C4-2B (cell line): ENCODE measurements around the gene RO60.

Experiments
- H3K27ac ChIP-seq: fragments of 450-650 bp; 2 replicates; pipeline ENCODE4 v1.5.1; 2017
- ZFX ChIP-seq: fragments of 450-650 bp; IDR thresholded peaks from 2 replicates; pipeline ENCODE4 v1.6.1; 2017
- TF ChIP-seq, protein P1 (sequence below): fragments of 450-650 bp; conservative IDR thresholded peaks from 2 replicates; pipeline ENCODE4 v1.5.1; 2017; ENCODE audit warnings: mild to moderate bottlenecking

The RO60 gene

DNA sequence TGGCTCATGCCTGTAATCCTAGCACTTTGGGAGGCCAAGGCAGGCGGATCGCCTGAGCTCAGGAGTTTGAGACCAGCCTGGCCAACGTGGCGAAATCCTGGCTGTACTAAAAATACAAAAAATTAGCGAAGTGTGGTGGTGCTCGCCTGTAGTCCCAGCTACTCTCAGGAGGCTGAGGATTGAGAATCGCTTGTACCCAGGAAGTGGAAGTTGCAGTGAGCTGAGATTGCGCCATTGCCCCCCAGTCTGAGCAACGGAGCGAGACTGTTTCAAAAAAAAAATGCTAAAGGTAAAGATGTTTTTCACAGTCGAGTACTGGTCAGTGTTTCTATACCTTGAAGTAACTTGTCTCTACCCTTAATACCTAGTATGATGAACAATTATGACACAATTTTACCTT lies 34.7 kb downstream of the RO60 start:
- H3K27ac ChIP-seq: no peak overlapping the region
- no peak for TF ChIP-seq ZFX
- TF ChIP-seq, protein P1, sequence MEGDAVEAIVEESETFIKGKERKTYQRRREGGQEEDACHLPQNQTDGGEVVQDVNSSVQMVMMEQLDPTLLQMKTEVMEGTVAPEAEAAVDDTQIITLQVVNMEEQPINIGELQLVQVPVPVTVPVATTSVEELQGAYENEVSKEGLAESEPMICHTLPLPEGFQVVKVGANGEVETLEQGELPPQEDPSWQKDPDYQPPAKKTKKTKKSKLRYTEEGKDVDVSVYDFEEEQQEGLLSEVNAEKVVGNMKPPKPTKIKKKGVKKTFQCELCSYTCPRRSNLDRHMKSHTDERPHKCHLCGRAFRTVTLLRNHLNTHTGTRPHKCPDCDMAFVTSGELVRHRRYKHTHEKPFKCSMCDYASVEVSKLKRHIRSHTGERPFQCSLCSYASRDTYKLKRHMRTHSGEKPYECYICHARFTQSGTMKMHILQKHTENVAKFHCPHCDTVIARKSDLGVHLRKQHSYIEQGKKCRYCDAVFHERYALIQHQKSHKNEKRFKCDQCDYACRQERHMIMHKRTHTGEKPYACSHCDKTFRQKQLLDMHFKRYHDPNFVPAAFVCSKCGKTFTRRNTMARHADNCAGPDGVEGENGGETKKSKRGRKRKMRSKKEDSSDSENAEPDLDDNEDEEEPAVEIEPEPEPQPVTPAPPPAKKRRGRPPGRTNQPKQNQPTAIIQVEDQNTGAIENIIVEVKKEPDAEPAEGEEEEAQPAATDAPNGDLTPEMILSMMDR: no peak

DNA sequence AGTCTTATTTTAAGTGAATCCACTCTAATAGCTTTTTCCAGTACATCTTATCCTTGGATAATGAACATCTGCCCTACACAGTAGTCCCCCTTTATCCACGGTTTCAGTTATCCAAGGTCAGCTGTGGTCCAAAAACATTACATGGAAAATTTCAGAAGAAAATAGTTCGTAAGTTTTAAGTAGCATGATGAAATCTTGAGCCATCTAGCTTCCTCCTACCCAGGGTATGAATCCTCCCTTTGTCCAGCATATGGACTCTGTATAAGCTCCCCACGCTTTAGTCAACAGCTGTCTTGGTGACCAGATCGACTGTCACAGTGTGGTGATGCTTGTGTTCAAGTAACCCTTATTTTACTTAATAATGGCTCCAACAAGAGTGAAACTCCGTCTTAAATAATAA lies 43.2 kb downstream of the RO60 start:
- H3K27ac ChIP-seq: no peak overlapping the region
- TF ChIP-seq, protein P1: no peak
- no peak for TF ChIP-seq ZFX

DNA sequence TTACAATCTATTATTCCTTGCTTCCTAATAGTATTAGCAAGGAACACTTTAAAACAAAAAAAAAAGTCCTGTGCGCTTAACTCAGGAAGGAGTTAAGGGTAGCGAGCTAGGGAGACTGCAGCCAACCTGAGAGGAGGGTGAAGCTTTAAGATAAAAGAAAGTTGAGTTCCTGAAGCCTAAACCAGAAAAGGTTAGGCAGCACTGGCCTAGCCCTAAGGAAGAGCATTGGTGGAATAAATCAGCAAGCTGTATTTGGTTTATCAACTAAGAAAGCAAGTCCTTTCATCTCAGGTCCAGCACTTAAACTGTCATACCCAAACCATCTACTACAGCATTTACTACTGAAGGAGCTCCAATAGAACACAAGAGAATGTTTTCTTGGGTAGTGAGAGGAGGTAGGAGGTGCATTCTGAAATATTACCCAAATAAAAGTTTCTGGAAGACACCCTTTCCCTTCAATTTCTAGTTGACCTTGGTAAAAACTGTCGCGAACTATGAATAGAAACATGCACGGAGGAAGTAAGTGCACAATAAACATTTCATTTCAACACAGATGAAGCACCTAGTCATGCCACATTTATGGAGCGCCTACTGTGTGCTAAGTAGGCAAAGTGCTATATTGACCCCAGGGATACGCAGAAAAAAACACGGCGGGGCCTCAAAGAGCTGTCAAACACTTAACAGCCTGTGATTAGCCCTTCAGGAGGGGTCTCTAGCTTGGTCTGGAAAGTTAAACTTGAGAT lies 44.5 kb downstream of the RO60 start:
- H3K27ac ChIP-seq: peak overlapping the region; percentile 90
- TF ChIP-seq, protein P1: no peak
- no peak for TF ChIP-seq ZFX

DNA sequence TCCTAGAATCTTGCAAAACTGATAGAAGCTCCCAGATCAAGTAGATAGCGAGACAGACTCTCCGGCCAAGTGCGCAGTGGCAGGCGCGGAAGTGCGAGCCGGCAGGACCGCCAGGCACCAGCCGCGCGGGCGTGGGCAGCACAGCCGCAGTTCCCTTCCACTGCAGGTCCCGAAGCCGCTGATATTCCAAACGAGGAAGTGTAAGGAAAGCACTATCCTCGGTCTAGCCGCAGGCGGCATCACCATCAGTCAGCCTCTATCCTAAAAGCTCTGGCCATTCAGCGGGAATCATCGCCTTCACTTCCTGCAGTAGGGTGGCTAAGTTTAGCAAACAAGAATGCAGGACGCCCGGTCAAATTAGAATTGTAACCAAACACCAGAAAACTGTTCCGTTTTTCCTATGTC lies 45.1 kb downstream of the RO60 start:
- TF ChIP-seq, protein P1: no peak
- TF ChIP-seq ZFX: no peak
- H3K27ac ChIP-seq: peak overlapping the region; percentile 90

DNA sequence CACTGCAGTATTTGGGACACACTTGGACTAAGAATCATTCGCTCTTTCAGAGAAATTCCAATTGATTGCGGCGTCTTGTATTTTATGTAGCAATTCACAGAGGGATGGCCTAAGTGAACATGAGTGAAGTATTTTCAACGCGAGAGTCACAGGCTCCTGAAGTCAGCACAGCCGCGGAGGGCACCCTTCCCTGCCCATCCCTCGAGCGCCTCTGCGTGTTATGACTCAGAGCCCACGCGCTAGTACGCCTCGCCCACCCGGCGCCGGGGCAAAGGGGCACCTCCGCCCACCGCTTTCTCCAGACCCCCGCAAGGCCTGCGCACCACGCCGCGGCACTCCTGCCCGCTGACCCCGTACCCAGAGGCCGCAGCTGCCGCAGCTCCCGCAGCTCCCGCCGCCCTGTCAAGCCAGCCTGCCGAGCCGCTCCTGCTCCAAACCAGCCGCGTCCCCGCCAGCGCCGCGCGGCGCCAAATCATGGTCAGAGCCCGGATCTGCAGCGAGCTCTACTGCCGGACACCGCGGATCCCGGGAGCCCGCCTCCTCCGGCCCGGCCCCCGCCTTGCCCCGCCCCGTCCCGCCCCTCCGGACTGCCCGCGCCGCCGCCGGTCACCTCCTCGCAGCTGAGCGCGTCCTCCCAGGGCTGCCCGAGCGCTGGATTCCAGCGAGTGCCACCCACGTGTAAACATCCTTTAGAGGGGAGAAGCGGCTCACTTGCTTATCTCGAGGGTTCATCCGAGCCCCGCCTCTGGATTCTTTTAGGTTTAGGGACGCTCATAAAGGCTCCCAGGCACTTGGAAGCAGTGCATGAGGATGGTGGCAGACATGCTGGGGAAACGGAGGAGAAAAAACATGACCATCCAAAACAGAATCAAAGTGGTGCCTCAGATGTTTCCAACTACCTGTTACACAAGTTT lies 45.8 kb downstream of the RO60 start, which contains the start of gene GLRX2:
Gene GLRX2 (minus strand): TSS at position 508 of the 914 bp plus-strand sequence. CDS start 32 bp downstream, at position 476.
- TF ChIP-seq ZFX: no peak
- TF ChIP-seq, protein P1: peak; percentile 20
- H3K27ac ChIP-seq: peak within 1 kb of the TSS; percentile 90

DNA sequence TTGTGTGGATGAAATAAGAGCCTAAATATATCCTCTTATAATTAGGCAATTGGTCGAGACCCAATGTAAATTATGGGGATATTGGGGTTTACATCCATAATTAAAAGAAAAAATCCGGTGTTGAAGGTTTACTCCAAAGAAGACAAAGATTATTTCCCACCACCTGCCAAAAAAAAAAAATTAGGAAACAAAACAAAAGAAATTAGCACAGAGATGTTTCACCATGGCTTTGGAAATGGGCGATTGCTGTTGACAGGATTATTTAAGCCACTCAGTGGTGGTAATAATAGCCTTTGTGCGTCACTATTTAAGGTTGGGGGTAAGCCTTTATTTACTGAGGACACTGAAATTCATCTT lies 46.4 kb downstream of the RO60 start:
- H3K27ac ChIP-seq: peak overlapping the region; percentile 90
- TF ChIP-seq, protein P1: no peak
- no peak for TF ChIP-seq ZFX

DNA sequence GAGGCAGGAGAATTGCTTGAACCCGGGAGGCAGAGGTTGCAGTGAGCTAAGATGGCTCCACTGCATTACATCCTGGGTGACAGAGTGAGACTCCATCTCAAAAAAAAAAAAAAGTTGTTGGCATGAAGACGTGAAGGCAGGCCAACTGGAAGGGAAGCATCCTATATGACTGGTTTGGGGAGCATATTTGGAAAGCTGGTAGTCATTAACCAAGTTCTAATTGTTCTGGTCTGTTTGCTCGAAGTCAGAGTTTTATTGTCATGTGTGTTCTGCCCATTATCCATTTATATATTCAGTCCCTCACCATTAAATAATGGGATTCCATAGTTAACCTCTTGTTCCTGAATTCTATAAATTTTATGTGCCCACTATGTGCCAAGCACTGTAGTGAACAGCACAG lies 49.1 kb downstream of the RO60 start:
- TF ChIP-seq ZFX: no peak
- TF ChIP-seq, protein P1: no peak
- H3K27ac ChIP-seq: peak overlapping the region; percentile 92
